Left lung (tissue), 10 donors: ENCODE data around the gene PROX1. TPM values are rescaled to one million over a fixed set of nuclear protein-coding genes. Genes with fewer than 3 reads are reported as not detected.

Source experiments
- ATAC-seq: fragments of 200-7000 bp; cut with Tn5 transposase; one replicate; pipeline ENCODE4 v1.9.1; 2020; ENCODE audit warnings: moderate library complexity
- DNase-seq, 4 donors: peaks; one replicate each; pipeline ENCODE4 v3.0.0-alpha.2; 2013 to 2020
- H3K27ac ChIP-seq, 2 donors: fragments of 200-600 bp; sonication (generic) in 1 of 2; one replicate each; pipeline versions ENCODE4 v1.5.0 to v1.8.0; 2020 to 2021
- H3K27me3 ChIP-seq, 2 donors: fragments of 200-600 bp; sonication (generic) in 1 of 2; one replicate each; pipeline versions ENCODE4 v1.5.0 to v1.8.0; 2020 to 2021
- H3K36me3 ChIP-seq, 2 donors: fragments of 200-600 bp; sonication (generic) in 1 of 2; one replicate each; pipeline versions ENCODE4 v1.5.0 to v1.8.0; 2020 to 2021
- H3K4me1 ChIP-seq, 2 donors: fragments of 200-600 bp; one replicate each; pipeline ENCODE4 v1.8.0; 2021
- H3K4me3 ChIP-seq, 2 donors: fragments of 200-600 bp; sonication (generic) in 1 of 2; one replicate each; pipeline versions ENCODE4 v1.5.0 to v1.8.0; 2020 to 2021; ENCODE audit warnings: mild to moderate bottlenecking in 1 of 2
- H3K9me3 ChIP-seq, 2 donors: fragments of 200-600 bp; sonication (generic) in 1 of 2; one replicate each; pipeline versions ENCODE4 v1.5.0 to v1.8.0; 2020 to 2021
- CTCF ChIP-seq, 2 donors: fragments of 200-600 bp; sonication (generic) in 1 of 2; IDR thresholded peaks; one replicate each; pipeline versions ENCODE4 v1.5.0 to v1.8.0; 2021; ENCODE audit warnings: antibody characterized with exemption in 2 of 2
- intact Hi-C, 2 donors: fragments of 100-400 bp; cut with DNase I; formaldehyde crosslinking; loops; one replicate each; pipeline versions ENCODE4 v1.11.2 to v1.14.2; 2022
- polyA plus RNA-seq, 6 donors: library from polyadenylated mRNA; unstranded; fragments of 120-200 nt; gene quantifications; one replicate each; pipeline ENCODE4 v1.2.1, GENCODE V29; 2013; ENCODE audit not compliant: insufficient read length in 6 of 6
- total RNA-seq, 2 donors: library from RNA; stranded (reverse); fragmentation: NEBNext Ultra II Directional; extraction: Animal tissue kit (Norgen Biotek cat#: 25700); gene quantifications; one replicate each; pipeline ENCODE4 v1.2.1, GENCODE V29; 2021
- donor health status: DM: no; HTN: yes; CAD: no.
- donor health status: DM: no; HTN: no; CAD: no.

The PROX1 gene
- total and polyA plus RNA-seq, 8 donors: 6.2 to 15.3 (median 9.1) TPM

DNA sequence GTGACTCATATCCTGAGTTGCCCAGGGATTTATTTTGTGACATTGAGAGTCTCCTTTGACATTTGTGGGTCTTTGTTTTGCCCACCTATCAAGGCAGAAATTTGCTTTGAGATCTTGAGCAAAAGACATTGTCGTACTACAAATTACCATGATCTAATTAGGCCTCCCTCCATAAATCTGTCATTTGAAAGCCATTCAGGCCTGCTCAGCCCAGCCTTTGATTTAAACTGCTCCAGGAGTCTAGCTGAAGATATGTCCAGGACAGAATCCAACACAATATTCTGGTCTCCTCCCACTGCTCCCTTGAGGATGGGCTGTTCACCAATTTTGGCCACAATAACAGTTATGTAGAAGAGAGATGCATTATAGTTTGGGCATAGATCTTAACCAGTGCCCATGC lies 86.7 kb downstream of the PROX1 start:
- TF ChIP-seq CTCF (IDR thresholded peaks at IDR 0.05): no peak
- no peak for DNase-seq
- H3K4me3 ChIP-seq: no peak overlapping the region
- H3K4me1 ChIP-seq: no peaks in the 10 kb centered on the region
- H3K27me3 ChIP-seq: no peaks in the 10 kb centered on the region
- no peaks in the 10 kb centered on the region for H3K9me3 ChIP-seq
- intact Hi-C loops: no loop called here
- no peaks in the 10 kb centered on the region for H3K36me3 ChIP-seq
- ATAC-seq: no peak
- no peak overlapping the region for H3K27ac ChIP-seq

- no peaks in the 10 kb centered on the region for H3K9me3 ChIP-seq
- no peak overlapping the region for H3K27ac ChIP-seq
- DNase-seq (no peak), ATAC-seq (no peak)
- no peak overlapping the region for H3K4me3 ChIP-seq
- no peaks in the 10 kb centered on the region for H3K27me3 ChIP-seq
- no peaks in the 10 kb centered on the region for H3K4me1 ChIP-seq
- no peaks in the 10 kb centered on the region for H3K36me3 ChIP-seq
- intact Hi-C loops: no loop called here
- TF ChIP-seq CTCF (IDR thresholded peaks at IDR 0.05): no peak
Observed at GRCh38 chr1:214075305-214075998, 87.7 kb downstream of the PROX1 start.

- TF ChIP-seq CTCF (IDR thresholded peaks at IDR 0.05): no peak
- H3K27me3 ChIP-seq: no peaks in the 10 kb centered on the region
- intact Hi-C loops: no loop called here
- DNase-seq: no peak
- no peaks in the 10 kb centered on the region for H3K4me1 ChIP-seq
- no peaks in the 10 kb centered on the region for H3K9me3 ChIP-seq
- no peak for ATAC-seq
- H3K27ac ChIP-seq: no peak overlapping the region
- H3K36me3 ChIP-seq: no peaks in the 10 kb centered on the region
- H3K4me3 ChIP-seq: no peak overlapping the region
Observed at GRCh38 chr1:214075999-214076707, 88.4 kb downstream of the PROX1 start.

GRCh38 chr1:214076708-214077065 lies 88.9 kb downstream of the PROX1 start:
- DNase-seq (no peak), ATAC-seq (no peak)
- TF ChIP-seq CTCF (IDR thresholded peaks at IDR 0.05): no peak
- Histone ChIP-seq H3K36me3 (no peaks in the 10 kb centered on the region), H3K9me3 (no peaks in the 10 kb centered on the region), H3K27ac (no peak overlapping the region), H3K27me3 (no peaks in the 10 kb centered on the region), H3K4me3 (no peak overlapping the region), H3K4me1 (no peaks in the 10 kb centered on the region)
- intact Hi-C loops: no loop called here

- Histone ChIP-seq H3K4me1 (no peaks in the 10 kb centered on the region), H3K27ac (no peak overlapping the region), H3K9me3 (no peaks in the 10 kb centered on the region), H3K4me3 (no peak overlapping the region), H3K27me3 (no peaks in the 10 kb centered on the region), H3K36me3 (no peaks in the 10 kb centered on the region)
- no peak for ATAC-seq
- TF ChIP-seq CTCF (IDR thresholded peaks at IDR 0.05): no peak
- intact Hi-C loops: no loop called here
- DNase-seq: no peak
Observed at GRCh38 chr1:214078950-214079349, 91.2 kb downstream of the PROX1 start.
